Coronary artery (tissue), 2 donors: ENCODE results near the gene NR1D2.
"Not testable (repeated sequence)": the region's sequence is repeated elsewhere in the genome, so short reads cannot be mapped to it uniquely, and the experiment has no call there.

Experiments
- DNase-seq: peaks from one replicate; pipeline ENCODE4 v3.0.0-alpha.2; 2017; ENCODE audit warnings: low spot score
- H3K27ac ChIP-seq, 2 donors: fragments of 200-600 bp; sonication (generic); one replicate each; pipeline ENCODE4 v1.5.1; 2016 to 2019
- H3K4me3 ChIP-seq: fragments of 200-600 bp; sonication (generic); 2 replicates; pipeline ENCODE4 v1.5.1; 2016; ENCODE audit warnings: mild to moderate bottlenecking, moderate library complexity
- TF ChIP-seq, protein P1 (sequence below): fragments of 200-600 bp; sonication (generic); IDR thresholded peaks from one replicate; pipeline ENCODE4 v1.5.1; 2019; ENCODE audit warnings: antibody characterized with exemption

The NR1D2 gene

DNA sequence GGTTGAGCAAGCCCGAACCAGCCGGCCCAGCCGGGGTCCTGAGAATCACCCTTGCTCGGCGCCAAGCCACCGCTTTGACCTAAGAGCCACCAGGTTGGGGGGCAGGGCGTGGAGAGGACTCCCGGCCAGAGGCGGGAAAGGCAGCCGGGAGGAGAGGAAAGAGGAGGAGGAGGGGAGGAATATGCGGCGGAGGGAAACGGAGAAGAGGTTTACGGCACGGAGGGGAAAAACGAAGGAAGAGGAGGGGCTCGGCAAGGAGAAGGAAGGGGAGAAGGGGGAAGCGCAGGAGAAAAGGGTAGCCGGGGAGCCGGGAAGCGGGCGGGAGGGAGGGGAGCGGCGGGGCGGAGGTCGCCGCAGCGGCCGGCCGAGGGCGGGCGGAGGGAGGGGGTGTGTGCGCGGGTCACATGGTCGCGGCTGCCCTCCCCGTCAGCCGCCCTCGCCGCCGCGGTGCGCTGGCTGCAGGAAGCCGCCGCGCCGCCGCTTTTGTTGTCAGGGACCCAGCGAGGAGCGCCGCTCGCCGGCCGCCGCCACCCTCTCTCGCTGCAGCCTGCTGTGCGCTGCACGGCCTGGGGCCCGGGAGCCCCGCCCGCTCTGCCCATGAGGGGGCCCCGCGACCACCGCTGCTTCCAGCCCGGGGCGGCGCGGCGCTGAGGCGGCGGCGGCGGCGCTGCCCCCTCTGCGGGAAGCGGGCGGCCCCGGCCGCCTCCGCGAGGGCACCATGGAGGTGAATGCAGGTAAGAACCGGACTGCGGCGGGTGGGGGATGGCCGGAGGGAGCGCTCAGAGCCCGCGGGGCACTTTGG is at the start of gene NR1D2:
Gene NR1D2 (plus strand): TSS at position 426 of the 802 bp plus-strand sequence. CDS start 293 bp downstream, at position 719.
- TF ChIP-seq, protein P1, sequence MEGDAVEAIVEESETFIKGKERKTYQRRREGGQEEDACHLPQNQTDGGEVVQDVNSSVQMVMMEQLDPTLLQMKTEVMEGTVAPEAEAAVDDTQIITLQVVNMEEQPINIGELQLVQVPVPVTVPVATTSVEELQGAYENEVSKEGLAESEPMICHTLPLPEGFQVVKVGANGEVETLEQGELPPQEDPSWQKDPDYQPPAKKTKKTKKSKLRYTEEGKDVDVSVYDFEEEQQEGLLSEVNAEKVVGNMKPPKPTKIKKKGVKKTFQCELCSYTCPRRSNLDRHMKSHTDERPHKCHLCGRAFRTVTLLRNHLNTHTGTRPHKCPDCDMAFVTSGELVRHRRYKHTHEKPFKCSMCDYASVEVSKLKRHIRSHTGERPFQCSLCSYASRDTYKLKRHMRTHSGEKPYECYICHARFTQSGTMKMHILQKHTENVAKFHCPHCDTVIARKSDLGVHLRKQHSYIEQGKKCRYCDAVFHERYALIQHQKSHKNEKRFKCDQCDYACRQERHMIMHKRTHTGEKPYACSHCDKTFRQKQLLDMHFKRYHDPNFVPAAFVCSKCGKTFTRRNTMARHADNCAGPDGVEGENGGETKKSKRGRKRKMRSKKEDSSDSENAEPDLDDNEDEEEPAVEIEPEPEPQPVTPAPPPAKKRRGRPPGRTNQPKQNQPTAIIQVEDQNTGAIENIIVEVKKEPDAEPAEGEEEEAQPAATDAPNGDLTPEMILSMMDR = no peak
- Histone ChIP-seq H3K27ac (peak within 1 kb of the TSS; percentile 96 to 99), H3K4me3 (peak within 1 kb of the TSS; percentile 82)
- DNase-seq = peak; percentile 86

DNA sequence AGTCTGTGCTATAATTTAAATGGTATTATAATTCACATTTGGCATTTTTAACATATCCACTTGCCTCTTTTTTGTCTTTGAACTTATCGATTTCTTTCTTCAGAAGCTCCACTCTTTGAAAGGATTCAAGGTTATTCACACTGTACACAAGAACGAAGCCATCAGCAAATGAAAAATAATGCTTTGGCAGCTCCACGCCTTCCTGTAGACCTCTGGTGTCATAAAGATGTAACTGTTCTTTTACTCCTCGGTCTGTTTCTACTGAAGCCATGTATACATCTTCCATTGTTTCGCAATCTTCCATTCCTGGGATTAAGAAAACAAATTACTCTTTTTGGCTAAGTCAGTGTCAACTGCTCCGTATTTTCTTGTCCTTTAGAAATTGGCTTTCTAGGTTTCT is 44.3 kb upstream of the NR1D2 start:
- DNase-seq = no peak
- no peak overlapping the region for H3K4me3 ChIP-seq
- H3K27ac ChIP-seq = no peak overlapping the region
- TF ChIP-seq, protein P1 = no peak

DNA sequence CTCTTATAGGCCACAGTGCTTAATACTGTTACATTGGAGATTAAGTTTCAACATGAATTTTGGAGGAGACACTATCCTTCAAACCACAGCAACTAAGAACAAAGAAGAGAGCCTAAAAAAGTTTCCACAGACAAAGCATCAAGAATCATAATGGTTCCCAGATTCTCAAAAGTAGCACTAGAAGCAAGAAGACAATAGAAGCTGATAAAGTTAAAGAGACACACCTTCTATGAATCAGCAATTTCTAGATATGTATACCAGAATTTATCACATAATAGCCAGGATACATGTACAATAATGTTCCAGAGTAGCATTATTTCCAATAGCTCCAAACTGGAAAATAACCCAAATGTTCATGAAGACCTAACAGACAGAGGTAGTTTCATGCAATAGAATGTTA is 40.5 kb upstream of the NR1D2 start:
- DNase-seq = no peak
- no peak overlapping the region for H3K27ac ChIP-seq
- TF ChIP-seq, protein P1 = no peak
- no peak overlapping the region for H3K4me3 ChIP-seq

DNA sequence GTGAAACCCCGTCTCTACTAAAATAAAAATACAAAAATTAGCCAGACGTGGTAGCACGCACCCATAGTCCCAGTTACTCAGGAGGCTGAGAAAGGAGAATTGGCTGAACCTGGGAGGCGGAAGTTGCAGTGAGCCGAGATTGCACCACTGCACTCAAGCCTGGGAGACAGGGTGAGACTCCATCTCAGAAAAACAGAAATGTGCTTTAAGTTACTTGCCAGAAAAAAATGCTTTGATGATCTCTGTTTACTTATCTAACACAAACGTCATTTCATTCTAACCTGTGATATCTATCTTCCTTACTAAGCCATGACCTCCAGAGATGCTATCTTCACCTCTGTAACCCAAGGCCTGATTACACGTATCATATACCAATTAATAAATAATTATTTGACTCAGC is 35.7 kb upstream of the NR1D2 start:
- Histone ChIP-seq H3K4me3 (no peak overlapping the region), H3K27ac (no peak overlapping the region)
- TF ChIP-seq, protein P1 = no peak
- DNase-seq = no peak

DNA sequence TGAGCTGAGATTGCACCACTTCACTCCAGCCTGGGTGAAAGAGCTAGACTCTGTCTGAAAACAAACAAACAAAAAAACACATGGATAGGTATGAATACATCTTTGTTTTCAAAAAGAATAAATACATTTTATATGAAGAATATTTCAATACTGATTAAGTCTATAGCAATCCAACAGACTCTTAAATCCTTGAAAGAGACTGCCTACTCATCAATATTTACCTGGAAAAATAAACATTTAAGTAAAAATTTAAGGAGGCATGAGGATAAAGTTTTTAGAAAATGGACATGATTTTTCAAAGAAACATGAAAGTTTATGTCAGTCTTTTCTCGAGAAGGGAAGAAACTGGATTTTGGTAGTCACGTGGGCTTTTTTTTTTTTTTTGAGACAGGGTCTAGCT is 33.7 kb upstream of the NR1D2 start:
- TF ChIP-seq, protein P1 = no peak
- Histone ChIP-seq H3K27ac (no peak overlapping the region), H3K4me3 (no peak overlapping the region)
- DNase-seq = no peak

DNA sequence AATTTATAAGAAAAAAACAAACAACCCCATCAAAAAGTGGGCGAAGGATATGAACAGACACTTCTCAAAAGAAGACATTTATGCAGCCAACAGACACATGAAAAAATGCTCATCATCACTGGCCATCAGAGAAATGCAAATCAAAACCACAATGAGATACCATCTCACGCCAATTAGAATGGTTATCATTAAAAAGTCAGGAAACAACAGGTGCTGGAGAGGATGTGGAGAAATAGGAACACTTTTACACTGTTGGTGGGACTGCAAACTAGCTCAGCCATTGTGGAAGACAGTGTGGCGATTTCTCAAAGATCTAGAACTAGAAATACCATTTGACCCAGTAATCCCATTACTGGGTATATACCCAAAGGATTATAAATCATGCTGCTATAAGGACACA is 32.8 kb upstream of the NR1D2 start:
- not testable (repeated sequence) for H3K27ac ChIP-seq, H3K4me3 ChIP-seq, DNase-seq

DNA sequence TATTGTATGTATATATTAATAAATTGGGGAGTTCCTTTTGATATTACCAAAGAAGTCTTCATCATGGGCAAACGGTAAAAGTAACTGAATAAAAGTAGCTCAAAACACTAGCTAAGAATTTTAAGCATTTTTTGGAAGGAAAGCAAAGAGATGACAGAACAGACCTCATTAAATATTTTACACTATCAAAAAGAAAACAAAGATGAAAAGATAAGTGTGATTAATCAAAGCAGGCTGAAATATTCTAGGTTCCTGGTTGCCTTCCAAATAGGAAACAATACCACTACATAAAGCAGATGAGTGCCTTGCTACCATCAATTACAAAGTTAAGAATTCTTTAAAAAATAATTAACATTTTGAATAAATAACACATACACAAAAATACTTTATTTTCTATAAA is 31.9 kb upstream of the NR1D2 start:
- TF ChIP-seq, protein P1 = no peak
- Histone ChIP-seq H3K4me3 (no peak overlapping the region), H3K27ac (no peak overlapping the region)
- DNase-seq = no peak
